Measurements from ENCODE around the gene RNF150.
"Not testable (repeated sequence)": the region's sequence is repeated elsewhere in the genome, so short reads cannot be mapped to it uniquely, and the experiment has no call there.

Gene RNF150

DNA sequence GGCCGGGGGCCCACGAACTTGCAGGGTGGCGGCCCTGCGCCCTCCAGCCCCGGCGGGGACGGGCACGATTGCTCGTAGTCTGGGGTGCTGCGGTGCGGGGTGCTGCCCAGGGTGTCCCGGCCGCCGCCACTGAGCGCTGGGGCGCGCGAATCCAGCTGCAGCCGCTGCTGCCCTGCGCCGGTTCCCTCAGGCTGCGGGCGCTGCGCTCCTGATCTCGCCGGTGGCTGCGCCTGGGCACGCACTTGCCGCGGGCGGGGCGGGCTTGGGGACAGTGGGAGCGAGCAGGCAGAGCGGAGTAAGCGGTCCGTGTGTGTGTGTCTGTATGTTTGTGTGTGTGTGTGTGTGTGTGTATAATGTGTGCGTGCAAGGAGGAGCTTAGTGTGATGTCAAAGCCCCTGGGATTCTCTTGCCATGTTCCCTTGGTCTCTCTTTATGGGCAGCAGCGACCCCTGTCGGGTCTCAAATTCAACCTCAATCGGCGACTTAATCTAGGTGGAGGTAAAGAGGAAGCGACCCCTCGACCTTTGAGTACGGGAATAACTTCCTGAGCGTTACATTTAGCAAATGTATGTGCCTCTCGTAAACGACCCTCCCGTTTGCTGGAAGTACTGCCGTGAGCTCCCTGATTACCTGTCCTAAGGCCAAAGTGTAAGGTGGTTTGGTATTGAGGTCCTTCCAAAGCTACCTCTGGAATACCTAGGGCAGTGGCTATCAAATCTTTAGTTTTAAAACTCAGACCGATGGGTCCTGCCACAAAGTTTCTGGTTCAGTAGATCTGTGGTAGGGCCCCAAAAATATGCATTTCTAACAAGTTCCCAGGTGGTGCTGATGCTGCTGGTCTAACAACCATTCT is at the start of gene RNF150:
RNF150 (minus strand) TSS at position 324 of the 853 bp plus-strand sequence.
- Mint-ChIP-seq H3K9me3 (no peaks in the 10 kb centered on the region), H3K27me3 (peaks cover 31% of the 10 kb centered on the region), H3K27ac (no peak within 1 kb of the TSS), H3K4me3 (peak within 1 kb of the TSS; percentile 85), H3K4me1 (peaks cover 14% of the 10 kb centered on the region), H3K36me3 (no peaks in the 10 kb centered on the region)
- peak; percentile 9 to 23 for DNase-seq (ENCODE audit: low spot score in 2 of 2)
- peak; percentile 71 for ATAC-seq (ENCODE audit: low read depth)

DNA sequence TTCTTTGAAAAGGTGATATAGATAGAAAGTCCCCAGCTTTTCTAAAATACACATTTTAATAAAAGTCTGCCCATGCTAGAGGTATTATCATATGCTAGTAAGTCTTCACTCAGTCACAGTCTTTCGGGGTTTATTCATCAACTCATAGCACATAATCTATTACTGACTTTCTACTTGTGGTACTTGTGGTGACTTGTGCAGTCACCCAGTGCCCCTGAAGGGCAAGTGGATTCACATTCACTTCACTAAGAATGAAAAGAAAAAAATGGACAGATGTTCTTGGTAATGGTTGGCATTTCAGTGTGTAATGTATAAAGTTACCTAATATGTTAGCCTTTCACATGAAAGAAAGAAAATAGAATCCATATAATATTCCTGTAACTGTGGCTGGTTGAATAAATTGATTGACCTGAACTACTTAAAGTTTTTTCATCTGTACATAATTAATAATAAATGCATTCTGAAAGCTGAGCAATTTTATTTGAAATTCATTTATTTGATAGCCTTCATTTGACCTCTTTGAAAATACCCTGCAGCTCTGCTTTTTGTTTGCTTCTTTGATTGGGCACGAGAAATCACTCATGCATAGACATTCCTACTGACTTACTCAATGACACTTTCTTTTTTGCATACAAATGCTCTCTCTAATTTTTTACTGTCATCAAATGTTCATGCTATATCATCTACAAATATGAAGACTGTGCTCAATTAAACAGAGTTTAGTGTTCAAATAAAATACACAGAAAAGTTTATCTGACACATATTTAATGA is 47.9 kb upstream of the RNF150 start:
- Mint-ChIP-seq H3K4me3 (no peak overlapping the region), H3K4me1 (no peaks in the 10 kb centered on the region), H3K9me3 (peaks cover 3% of the 10 kb centered on the region), H3K27me3 (no peaks in the 10 kb centered on the region), H3K36me3 (no peaks in the 10 kb centered on the region), H3K27ac (no peak overlapping the region)
- no peak for DNase-seq (ENCODE audit: low spot score in 2 of 2)
- ATAC-seq (ENCODE audit: low read depth) = no peak

DNA sequence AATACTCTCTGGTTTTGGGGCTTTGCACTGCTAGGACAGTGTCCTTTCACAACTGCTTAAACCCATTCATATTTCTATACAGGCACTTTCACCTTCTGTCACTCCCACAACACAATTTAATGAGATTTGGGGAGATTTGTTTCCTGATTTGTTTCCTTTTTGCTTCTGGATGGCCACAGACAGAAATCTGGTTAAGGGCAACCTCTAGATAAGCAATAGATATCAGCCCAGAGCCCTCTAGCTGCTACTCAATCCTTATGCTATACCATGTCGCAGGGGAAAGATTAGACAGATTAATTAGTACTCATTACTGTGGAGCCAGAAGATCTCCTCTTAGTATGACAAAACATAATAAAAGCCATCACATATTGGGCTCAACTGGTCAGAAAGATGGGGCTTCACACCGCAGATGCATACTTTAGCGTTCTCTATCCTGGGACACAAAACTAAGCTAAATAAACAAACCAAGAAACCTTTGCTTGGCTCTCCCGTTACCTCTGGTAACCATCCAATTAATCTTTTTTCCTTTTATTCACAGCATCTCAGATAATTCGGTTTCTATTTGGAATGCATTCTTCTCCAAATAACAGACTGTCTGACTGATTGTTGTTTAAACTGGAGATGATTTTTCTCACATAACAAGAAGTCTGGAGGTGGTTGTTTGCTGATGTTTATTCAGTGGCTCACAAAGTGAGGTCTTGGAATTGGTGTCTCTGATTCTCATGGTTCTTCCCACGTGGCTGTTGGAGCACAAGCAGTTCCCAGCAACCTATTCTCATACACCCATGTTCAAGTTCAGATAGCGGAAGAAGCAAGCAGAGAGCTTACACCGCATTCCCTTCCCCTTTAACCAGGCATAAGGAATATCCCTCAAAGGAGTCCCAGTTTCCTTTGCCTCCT is 46.5 kb upstream of the RNF150 start:
- Mint-ChIP-seq H3K9me3 (peaks cover 3% of the 10 kb centered on the region), H3K36me3 (no peaks in the 10 kb centered on the region), H3K4me3 (no peak overlapping the region), H3K27ac (no peak overlapping the region), H3K4me1 (no peaks in the 10 kb centered on the region), H3K27me3 (no peaks in the 10 kb centered on the region)
- no peak for DNase-seq (ENCODE audit: low spot score in 2 of 2)
- no peak for ATAC-seq (ENCODE audit: low read depth)

DNA sequence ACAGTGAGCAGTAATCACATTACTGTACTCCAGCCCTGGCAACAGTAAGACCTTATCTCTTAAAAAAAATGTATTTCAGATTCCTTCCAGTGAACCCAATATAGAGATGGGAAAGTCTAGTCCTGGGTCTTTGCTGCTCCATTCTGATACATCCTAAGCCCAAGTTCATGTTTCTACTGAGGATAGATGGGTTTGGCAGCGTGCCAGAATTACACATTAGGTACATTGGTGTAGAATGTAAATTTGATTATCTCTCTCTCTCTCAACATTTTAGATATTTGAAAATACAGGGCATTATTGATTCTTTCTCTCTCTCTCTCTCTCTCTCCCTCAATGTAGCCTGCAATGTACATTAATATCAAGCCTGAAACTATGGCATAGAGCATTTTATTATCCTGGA is 43.9 kb upstream of the RNF150 start:
- Mint-ChIP-seq H3K27me3 (peaks cover 2% of the 10 kb centered on the region), H3K4me1 (no peaks in the 10 kb centered on the region), H3K9me3 (no peaks in the 10 kb centered on the region), H3K36me3 (no peaks in the 10 kb centered on the region), H3K27ac (no peak overlapping the region), H3K4me3 (no peak overlapping the region)
- ATAC-seq (ENCODE audit: low read depth) (no peak), DNase-seq (ENCODE audit: low spot score in 2 of 2) (no peak)

DNA sequence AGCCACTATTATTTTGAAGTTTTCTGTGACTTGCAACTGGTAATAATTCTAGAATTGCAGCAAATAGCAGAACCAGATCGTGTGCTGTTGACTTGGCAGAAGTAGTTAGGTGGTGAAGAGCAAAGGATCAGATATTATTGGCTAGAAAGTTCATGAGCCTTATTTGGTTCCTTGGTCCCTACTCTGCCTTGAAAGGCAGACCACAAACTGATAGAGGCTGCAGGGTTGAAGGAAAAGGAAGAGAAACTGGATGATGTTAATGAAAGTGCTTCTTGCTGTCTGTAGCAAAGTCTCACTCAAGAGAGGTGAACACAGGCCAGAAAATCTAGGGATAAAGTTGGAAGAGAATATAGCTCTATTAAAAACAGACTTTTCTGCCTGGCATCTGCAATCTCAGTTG is 41.2 kb upstream of the RNF150 start:
- no peaks in the 10 kb centered on the region for H3K9me3 Mint-ChIP-seq
- no peak for ATAC-seq (ENCODE audit: low read depth)
- no peak overlapping the region for H3K27ac Mint-ChIP-seq
- H3K4me3 Mint-ChIP-seq = no peak overlapping the region
- no peaks in the 10 kb centered on the region for H3K36me3 Mint-ChIP-seq
- H3K4me1 Mint-ChIP-seq = no peaks in the 10 kb centered on the region
- peaks cover 2% of the 10 kb centered on the region for H3K27me3 Mint-ChIP-seq
- no peak for DNase-seq (ENCODE audit: low spot score in 2 of 2)

DNA sequence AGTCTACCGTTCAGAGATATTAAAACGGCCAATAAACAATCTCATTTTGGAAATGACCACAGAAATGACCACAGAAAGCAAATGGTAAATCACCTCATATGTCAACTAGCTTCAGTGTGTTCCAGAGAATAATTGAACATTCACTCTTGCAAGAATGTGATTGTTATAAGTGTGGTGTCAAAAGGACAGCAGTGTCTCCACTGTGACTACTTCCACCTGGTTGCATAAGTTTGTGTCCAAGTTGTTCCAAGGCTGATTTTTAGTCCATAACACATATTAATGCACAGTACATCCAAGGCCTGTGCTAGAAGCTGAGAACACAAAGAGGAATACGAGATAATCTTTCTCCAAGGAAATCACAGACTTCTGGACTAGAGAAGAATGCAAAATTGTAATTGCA is 37.4 kb upstream of the RNF150 start:
- no peak overlapping the region for H3K4me3 Mint-ChIP-seq
- ATAC-seq (ENCODE audit: low read depth) (no peak), DNase-seq (ENCODE audit: low spot score in 2 of 2) (no peak)
- H3K36me3 Mint-ChIP-seq = no peaks in the 10 kb centered on the region
- H3K4me1 Mint-ChIP-seq = no peaks in the 10 kb centered on the region
- peaks cover 4% of the 10 kb centered on the region for H3K9me3 Mint-ChIP-seq
- peaks cover 2% of the 10 kb centered on the region for H3K27me3 Mint-ChIP-seq
- H3K27ac Mint-ChIP-seq = no peak overlapping the region

DNA sequence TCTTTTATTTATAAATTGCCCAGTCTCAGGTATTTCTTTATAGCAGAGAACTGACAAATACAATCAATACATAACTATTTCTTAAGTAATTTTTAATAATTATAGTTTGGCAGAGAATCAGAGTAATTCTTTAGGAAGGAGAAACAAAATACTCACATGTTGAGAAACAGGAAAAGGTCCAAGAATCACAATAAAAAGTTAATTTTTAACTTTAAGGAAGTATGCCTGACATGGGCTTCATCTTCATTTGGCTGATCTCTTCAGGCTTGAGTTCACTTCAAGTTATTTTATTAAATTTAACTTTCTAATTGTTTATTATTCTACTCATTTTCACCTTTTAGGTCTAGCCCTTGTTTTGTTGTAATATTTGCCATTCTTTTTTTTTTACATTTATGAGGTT is 36.1 kb upstream of the RNF150 start:
- H3K4me3 Mint-ChIP-seq = no peak overlapping the region
- H3K36me3 Mint-ChIP-seq = no peaks in the 10 kb centered on the region
- ATAC-seq (ENCODE audit: low read depth) (no peak), DNase-seq (ENCODE audit: low spot score in 2 of 2) (no peak)
- no peak overlapping the region for H3K27ac Mint-ChIP-seq
- H3K27me3 Mint-ChIP-seq = peaks cover under 1% of the 10 kb centered on the region
- peaks cover 4% of the 10 kb centered on the region for H3K9me3 Mint-ChIP-seq
- H3K4me1 Mint-ChIP-seq = no peaks in the 10 kb centered on the region

DNA sequence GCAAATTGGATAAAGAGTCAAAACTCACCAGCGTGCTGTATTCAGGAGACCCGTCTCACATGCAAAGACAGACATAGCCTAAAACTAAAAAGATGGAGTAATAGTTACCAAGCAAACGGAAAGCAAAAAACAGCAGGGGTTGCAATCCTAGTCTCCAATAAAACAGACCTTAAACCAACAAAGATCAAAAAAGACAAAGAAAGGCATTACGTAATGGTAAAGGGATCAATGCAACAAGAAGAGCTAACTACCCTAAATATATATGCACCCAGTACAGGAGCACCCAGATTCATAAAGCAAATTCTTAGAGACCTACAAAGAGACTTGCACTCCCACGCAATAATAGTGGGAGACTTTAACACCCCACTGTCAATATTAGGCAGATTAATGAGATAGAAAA is 31.7 kb upstream of the RNF150 start:
- not testable (repeated sequence) for H3K36me3 Mint-ChIP-seq; H3K27me3 Mint-ChIP-seq; H3K27ac Mint-ChIP-seq; DNase-seq (ENCODE audit: low spot score in 2 of 2); H3K9me3 Mint-ChIP-seq; H3K4me1 Mint-ChIP-seq; H3K4me3 Mint-ChIP-seq; ATAC-seq (ENCODE audit: low read depth)

DNA sequence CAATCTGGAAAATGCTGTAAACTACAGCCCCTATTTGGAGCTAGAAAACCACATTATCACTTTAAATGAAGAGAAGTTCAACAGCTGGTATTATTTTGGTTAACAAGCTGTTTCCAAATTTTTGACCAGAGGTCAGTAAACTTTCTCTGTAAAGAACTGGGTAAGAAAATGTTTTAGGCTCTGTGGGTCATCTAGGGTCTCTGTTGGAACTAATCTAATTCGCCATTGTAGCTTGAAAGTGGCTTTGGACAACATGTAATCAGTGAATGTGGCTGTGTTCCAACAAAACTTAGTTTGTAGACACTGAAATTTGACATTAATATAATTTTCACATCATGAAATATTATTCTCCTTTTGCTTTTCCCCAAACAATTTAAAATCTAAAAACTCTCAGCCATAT is 25.8 kb upstream of the RNF150 start:
- H3K27ac Mint-ChIP-seq = no peak overlapping the region
- peaks cover 9% of the 10 kb centered on the region for H3K27me3 Mint-ChIP-seq
- H3K9me3 Mint-ChIP-seq = no peaks in the 10 kb centered on the region
- no peaks in the 10 kb centered on the region for H3K36me3 Mint-ChIP-seq
- DNase-seq (ENCODE audit: low spot score in 2 of 2) = no peak
- H3K4me1 Mint-ChIP-seq = no peaks in the 10 kb centered on the region
- no peak overlapping the region for H3K4me3 Mint-ChIP-seq
- no peak for ATAC-seq (ENCODE audit: low read depth)

DNA sequence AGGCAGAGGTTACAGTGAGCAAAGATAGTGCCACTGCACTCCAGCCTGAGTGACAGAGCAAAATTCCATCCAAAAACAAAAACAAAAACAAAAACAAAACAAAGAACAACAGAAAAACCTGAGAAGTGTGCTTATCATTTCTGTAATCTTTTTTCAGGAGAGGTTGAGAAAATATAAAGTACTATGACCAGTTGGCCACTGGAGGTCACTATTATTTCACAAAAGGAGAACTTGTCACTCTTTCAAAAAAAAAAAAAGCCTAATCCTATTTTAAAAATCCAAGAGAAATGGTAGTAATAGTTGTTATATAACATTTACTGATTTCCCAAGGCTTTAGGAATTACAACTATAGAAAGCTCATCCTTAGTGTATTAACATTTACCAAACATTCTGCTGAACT is 24.9 kb upstream of the RNF150 start:
- H3K36me3 Mint-ChIP-seq = no peaks in the 10 kb centered on the region
- DNase-seq (ENCODE audit: low spot score in 2 of 2) = no peak
- no peaks in the 10 kb centered on the region for H3K9me3 Mint-ChIP-seq
- no peak for ATAC-seq (ENCODE audit: low read depth)
- no peaks in the 10 kb centered on the region for H3K4me1 Mint-ChIP-seq
- no peak overlapping the region for H3K4me3 Mint-ChIP-seq
- no peak overlapping the region for H3K27ac Mint-ChIP-seq
- peaks cover 9% of the 10 kb centered on the region for H3K27me3 Mint-ChIP-seq

DNA sequence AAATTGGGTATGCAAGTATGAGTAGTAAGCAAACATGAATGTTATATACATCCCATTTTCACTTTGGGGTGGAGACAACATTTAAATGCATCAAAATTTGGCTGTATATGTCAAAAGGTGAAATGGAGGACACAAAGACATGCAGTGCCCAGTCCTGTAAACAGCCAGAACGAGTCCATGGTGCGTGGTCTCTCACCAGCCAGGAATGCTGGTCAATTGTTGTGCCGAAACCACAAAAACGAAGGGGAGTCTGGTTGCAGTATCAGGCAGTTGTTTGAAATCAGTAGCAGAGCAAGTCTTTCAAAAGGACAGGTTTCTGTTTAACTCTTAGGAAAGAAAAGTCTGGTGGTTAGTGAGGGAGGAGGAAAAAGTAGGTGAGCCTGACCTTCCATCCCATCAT is 22.3 kb upstream of the RNF150 start:
- H3K27me3 Mint-ChIP-seq = peaks cover 12% of the 10 kb centered on the region
- H3K4me1 Mint-ChIP-seq = no peaks in the 10 kb centered on the region
- no peak overlapping the region for H3K27ac Mint-ChIP-seq
- no peak overlapping the region for H3K4me3 Mint-ChIP-seq
- DNase-seq (ENCODE audit: low spot score in 2 of 2) (no peak), ATAC-seq (ENCODE audit: low read depth) (no peak)
- H3K9me3 Mint-ChIP-seq = no peaks in the 10 kb centered on the region
- H3K36me3 Mint-ChIP-seq = no peaks in the 10 kb centered on the region

DNA sequence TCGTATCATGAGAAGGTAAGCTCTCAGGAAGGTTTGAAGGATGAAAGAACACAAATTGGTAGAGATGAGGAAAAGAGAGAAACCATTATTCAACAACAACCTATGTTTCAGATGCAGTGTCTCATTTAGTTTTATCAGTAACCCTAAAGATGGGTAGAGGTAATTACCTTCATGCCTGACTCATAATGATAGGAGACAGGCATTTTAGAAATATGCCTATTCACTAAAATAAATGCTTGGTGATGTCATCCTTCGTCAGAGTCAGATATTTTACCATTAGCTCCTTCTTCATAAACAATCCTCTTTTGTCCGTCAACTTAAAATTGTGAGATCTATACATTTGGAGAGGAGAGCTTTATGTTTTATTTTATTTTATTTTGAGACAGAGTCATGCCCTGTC is 21.5 kb upstream of the RNF150 start:
- peaks cover 12% of the 10 kb centered on the region for H3K27me3 Mint-ChIP-seq
- no peaks in the 10 kb centered on the region for H3K9me3 Mint-ChIP-seq
- ATAC-seq (ENCODE audit: low read depth) = no peak
- no peaks in the 10 kb centered on the region for H3K4me1 Mint-ChIP-seq
- no peak overlapping the region for H3K27ac Mint-ChIP-seq
- DNase-seq (ENCODE audit: low spot score in 2 of 2) = no peak
- H3K36me3 Mint-ChIP-seq = no peaks in the 10 kb centered on the region
- H3K4me3 Mint-ChIP-seq = no peak overlapping the region

DNA sequence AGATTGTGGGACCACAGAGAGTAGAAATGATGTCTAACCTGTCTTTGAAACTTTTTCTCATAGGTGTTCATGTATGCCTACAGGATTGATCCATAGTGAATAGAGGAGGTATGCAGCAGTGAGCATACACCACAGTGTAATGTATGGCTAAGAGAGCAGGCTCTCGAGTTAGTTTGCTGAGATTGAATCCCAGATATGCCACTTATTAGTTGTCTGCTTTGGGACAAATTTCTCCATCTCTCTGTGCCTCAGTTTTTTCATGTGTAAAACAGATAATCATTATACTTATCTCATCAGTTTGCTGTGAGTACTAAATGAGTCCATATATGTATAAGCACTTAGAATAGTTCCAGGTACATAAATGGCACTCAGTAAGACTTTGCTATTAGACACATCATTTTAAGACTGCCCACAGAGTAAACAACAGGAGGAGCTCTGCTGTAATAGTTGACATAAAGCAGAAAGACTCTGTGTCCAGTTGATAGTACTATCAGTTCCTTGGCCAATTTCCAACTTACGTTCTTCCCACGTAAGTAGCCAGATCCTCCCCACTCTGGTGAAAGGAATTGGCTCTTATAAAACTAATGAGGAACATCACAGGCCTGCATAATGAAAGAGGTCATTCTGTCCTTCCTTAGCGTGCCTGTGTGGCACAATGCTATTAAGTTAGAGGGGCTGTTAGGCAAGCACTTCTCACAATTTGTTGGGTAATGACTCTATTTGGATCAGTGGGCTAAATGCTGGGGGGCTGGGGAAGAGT is 20.7 kb upstream of the RNF150 start:
- H3K9me3 Mint-ChIP-seq = no peaks in the 10 kb centered on the region

More for the DNA sequence above, 20.7 kb upstream of the RNF150 start:
- DNase-seq (ENCODE audit: low spot score in 2 of 2) (no peak), ATAC-seq (ENCODE audit: low read depth) (no peak)
- peaks cover 12% of the 10 kb centered on the region for H3K27me3 Mint-ChIP-seq
- no peaks in the 10 kb centered on the region for H3K4me1 Mint-ChIP-seq
- H3K27ac Mint-ChIP-seq = no peak overlapping the region
- no peaks in the 10 kb centered on the region for H3K36me3 Mint-ChIP-seq
- no peak overlapping the region for H3K4me3 Mint-ChIP-seq

All from memory B cell (primary cell).